RPMI7951 (cell line): Measurements from ENCODE around the gene USP25. TPM values are rescaled to one million over a fixed set of nuclear protein-coding genes. Genes with fewer than 3 reads are reported as not detected.
A peak's percentile ranks its signal among the peaks of the same experiment; 100 is the strongest.

ENCODE experiments used
- DNase-seq: peaks from one replicate; pipeline ENCODE4 v3.0.0-alpha.2; 2012; ENCODE audit warnings: low read depth
- total RNA-seq: library from RNA; depleted of rRNA; stranded (reverse); fragments of >200 nt; shearing (Covaris generic); gene quantifications from 2 replicates; pipeline ENCODE4 v1.2.3, GENCODE V29; 2014

USP25 gene
- total RNA-seq, 1 experiment from 2014 or later, result 19.1 TPM

GRCh38 chr21:15804247-15805005 lies 74.6 kb downstream of the USP25 start:
- DNase-seq, result peak; percentile 36

DNA sequence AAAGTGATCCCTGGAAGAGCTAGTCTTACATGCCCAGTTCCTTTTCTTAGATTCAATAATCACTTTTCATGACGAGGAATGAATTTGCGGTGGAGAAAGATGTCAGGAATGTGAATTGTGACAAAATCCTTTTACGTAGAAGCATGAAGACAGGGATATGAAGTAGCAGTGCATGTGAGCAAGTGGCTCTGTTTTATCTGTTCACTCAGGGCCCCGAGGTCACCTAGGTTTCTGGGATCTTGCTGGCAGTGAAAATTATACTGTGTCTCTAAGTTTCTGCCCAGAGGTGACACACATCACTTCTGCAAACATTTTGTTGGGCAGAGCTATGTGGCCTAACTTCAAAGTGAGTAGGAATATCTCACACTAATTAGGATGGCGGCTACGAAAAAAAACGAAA lies 79.3 kb downstream of the USP25 start:
- DNase-seq, result no peak

- peak; percentile 3 for DNase-seq
Observed at GRCh38 chr21:15809818-15810217, 80.0 kb downstream of the USP25 start.

DNA sequence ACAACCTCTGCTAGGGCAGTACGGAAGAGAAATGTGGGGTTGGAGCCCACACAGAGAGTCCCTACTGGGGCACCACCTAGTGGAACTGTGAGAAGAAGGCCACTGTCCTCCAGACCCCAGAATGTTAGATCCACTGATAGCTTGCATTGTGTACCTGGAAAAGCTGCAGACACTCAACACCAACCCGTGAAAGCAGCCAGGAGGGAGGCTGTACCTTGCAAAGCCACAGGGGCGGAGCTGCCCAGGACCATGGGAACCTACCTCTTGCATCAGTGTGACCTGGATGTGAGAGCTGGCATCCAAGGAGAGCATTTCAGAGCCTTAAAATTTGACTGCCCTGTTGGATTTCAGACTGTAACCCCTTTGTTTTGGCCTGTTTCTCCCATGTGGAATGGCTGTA lies 85.5 kb downstream of the USP25 start:
- no peak for DNase-seq

DNA sequence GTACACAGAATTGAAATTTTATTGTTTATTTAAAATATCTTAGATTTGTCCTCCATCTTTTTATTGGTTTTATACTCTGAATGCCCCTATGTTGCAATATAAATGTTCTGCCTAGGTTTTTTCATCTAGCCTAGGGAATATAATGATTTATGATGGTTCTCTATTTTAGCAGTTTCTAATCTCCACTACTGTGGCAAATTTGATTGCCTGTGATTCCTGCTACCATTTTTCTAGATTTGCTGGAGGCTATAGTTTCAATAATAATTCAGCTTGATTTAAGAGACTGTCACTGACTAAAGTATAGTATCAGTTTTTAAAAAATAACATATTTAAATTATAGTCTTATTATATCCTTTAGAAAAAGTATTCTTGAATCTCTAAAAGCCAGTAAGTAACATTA lies 90.5 kb downstream of the USP25 start:
- DNase-seq, result no peak

DNA sequence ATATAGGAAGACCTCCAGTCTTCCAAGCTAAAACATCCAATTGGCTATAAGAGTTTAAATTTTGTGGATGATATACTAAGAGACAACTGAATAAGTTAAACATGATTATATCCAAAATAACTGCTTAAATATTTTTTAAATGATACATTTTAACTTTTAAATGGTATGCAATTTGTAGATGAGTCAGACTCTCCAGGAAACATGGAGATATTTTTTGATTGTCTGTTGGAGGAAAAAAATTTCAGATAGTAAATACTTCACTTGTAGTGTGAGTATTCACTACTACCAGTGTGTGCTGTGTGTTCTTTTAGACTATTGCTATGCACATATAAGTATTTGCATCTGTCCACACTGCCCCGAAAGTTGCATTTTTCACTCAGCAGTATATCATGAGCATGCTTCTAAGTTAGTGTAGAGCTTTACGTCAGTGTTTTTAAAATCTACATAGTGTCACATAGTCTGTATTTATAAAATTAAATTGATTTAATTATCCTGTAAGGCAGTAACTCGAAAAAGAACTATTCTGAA lies 91.1 kb downstream of the USP25 start:
- DNase-seq, result no peak

GRCh38 chr21:15823486-15824150 lies 93.8 kb downstream of the USP25 start:
- no peak for DNase-seq

GRCh38 chr21:15825700-15826099 lies 95.9 kb downstream of the USP25 start:
- no peak for DNase-seq

DNA sequence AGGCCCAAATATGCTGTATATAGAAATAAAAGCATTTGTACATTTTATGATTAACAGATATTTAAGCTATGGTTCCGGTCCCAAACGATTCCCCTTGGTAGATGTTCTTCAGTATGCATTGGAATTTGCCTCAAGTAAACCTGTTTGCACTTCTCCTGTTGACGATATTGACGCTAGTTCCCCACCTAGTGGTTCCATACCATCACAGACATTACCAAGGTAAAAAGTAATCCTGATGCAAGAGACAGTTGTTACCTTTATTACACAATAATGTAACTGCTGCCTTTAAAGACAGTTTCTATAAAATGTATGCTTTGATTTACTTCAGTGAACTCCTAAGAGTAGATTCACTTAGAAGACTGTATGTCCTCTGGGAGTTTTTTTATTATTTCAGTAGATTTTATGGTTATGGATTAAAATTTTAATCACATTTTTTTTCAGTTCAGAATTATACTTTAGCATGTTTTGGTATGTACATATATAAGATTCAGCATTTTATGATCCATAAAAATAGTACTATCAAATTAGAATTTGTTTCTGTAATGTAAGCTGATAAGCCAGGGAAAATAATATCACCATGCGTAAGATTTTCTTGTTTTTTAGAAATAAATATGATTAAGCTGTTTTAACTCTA lies 96.5 kb downstream of the USP25 start:
- peak; percentile 35 for DNase-seq

GRCh38 chr21:15826908-15827601 lies 97.3 kb downstream of the USP25 start:
- no peak for DNase-seq

- DNase-seq, result no peak
Observed at GRCh38 chr21:15831497-15831896, 101.7 kb downstream of the USP25 start.

GRCh38 chr21:15837645-15838044 lies 107.9 kb downstream of the USP25 start:
- DNase-seq, result no peak

- no peak for DNase-seq
Observed at GRCh38 chr21:15839026-15839425, 109.2 kb downstream of the USP25 start.

GRCh38 chr21:15839601-15840000 lies 109.8 kb downstream of the USP25 start:
- DNase-seq, result no peak

- no peak for DNase-seq
Observed at GRCh38 chr21:15840406-15840805, 110.6 kb downstream of the USP25 start.

GRCh38 chr21:15841856-15842564 lies 112.2 kb downstream of the USP25 start:
- DNase-seq, result peak; percentile 47

DNA sequence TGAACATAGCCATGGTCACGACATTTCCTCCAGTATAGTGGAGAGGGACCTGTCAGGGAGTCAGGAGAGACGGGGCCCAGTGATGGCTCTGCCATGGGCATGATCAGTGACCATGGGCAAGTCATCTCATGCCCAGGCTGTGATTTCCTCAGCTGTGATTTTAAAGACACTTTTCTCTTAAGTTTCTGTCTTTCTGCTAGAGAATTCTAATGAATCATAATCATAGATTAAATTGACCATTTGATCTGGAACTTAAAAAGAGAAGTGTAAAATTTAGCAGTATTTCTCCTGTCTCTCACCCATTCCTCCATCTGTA lies 112.7 kb downstream of the USP25 start:
- no peak for DNase-seq

DNA sequence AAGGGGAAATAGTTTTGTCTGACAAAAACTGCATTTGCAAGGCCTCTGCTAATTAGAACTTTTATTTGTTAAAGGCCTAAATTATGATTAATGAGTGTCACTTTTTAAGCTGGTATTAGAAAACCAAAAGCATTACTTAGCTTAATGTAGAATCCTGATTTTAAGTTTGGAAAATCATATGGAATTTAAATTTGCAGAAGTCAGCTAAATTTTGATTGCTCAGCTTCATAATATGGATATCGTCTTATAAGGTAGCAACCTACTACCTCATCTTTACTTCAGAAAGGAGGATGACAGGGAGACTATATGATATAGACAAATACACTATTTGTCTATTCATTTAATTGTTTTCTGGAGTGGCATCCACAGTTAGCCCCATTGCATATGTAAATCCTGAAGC lies 114.0 kb downstream of the USP25 start:
- no peak for DNase-seq

DNA sequence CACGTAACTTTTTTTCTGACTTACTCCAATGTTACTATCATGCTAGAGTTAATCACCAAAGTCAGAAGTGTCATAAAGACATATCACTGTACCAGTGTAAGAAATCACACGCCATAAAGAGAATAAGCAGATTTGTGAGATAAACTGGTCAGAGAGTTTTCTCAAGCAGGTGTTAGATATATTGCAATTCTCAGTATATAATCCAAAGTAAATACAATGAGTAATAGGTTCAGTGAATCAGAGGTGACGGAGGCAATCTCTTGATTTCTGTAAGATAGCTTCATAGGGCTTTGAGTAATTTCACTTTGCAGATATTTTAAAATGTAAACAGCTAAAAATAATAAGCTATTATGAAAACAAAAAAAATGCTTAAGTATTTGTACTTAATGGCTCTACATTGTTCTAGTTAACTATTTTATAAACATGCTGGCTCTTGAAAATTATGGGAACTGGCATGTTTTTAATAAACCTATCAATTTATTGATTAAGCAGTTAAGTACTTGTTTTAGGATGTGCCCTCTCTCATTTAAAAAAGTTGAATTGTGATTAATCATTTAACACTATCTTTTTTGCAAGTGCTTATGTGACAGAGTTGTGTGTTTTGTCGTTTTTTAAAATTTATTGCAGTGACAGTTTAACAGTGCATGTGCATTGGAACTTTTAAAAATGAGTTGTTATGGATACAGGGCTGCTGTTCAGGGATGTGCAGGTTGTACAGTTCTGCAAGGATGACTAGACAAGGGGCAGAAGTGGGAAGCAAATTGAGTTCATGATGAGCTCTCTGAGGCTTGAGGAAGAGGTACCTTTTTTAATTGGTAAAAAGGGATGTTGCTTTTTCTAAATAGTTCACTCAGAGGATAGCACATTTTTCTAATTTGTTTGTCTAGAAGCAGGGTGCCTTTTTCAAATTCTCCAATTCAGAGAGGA lies 119.1 kb downstream of the USP25 start:
- DNase-seq, result peak; percentile 8

GRCh38 chr21:15849927-15850326 lies 120.1 kb downstream of the USP25 start:
- DNase-seq, result no peak

- DNase-seq, result peak; percentile 24
Observed at GRCh38 chr21:15850645-15851044, 120.9 kb downstream of the USP25 start.
